RWPE2 (cell line): ENCODE data around the gene MIDN.
A peak's percentile ranks its signal among the peaks of the same experiment; 100 is the strongest.

Source experiments
- ATAC-seq: fragments of 200-7000 bp; cut with Tn5 transposase; 3 replicates; pipeline ENCODE4 v1.9.1; 2021; ENCODE audit warnings: low read depth
- DNase-seq: peaks from one replicate; pipeline ENCODE4 v3.0.0-alpha.2; 2020; ENCODE audit warnings: low spot score
- H3K27ac ChIP-seq: fragments of 450-650 bp; 2 replicates; pipeline ENCODE4 v1.5.1; 2017; ENCODE audit warnings: mild to moderate bottlenecking; ENCODE audit not compliant: poor library complexity, severe bottlenecking
- H3K27me3 ChIP-seq: fragments of 250-450 bp; sonication (Bioruptor Pico); 2 replicates; pipeline ENCODE4 v1.5.1; 2021; ENCODE audit warnings: mild to moderate bottlenecking, moderate library complexity; ENCODE audit not compliant: insufficient read depth, poor library complexity, severe bottlenecking
- H3K36me3 ChIP-seq: fragments of 250-450 bp; sonication (Bioruptor Pico); 2 replicates; pipeline ENCODE4 v1.5.1; 2020; ENCODE audit warnings: low read depth, mild to moderate bottlenecking, moderate library complexity
- H3K4me1 ChIP-seq: fragments of 250-450 bp; sonication (Bioruptor Pico); 2 replicates; pipeline ENCODE4 v1.5.1; 2021; ENCODE audit warnings: mild to moderate bottlenecking, moderate library complexity; ENCODE audit not compliant: insufficient read depth, poor library complexity, severe bottlenecking
- H3K4me3 ChIP-seq: fragments of 250-450 bp; sonication (Bioruptor Pico); 2 replicates; pipeline ENCODE4 v1.5.1; 2021; ENCODE audit warnings: mild to moderate bottlenecking, moderate library complexity; ENCODE audit not compliant: severe bottlenecking
- H3K9me3 ChIP-seq: fragments of 250-450 bp; sonication (Bioruptor Pico); 2 replicates; pipeline ENCODE4 v1.5.1; 2021; ENCODE audit warnings: mild to moderate bottlenecking, moderate library complexity; ENCODE audit not compliant: severe bottlenecking
- TF ChIP-seq, protein P1 (sequence below): fragments of 450-650 bp; IDR thresholded peaks from one replicate; pipeline ENCODE4 v1.5.1; 2017; ENCODE audit warnings: mild to moderate bottlenecking, moderate library complexity; ENCODE audit not compliant: poor library complexity, severe bottlenecking

The MIDN gene

DNA sequence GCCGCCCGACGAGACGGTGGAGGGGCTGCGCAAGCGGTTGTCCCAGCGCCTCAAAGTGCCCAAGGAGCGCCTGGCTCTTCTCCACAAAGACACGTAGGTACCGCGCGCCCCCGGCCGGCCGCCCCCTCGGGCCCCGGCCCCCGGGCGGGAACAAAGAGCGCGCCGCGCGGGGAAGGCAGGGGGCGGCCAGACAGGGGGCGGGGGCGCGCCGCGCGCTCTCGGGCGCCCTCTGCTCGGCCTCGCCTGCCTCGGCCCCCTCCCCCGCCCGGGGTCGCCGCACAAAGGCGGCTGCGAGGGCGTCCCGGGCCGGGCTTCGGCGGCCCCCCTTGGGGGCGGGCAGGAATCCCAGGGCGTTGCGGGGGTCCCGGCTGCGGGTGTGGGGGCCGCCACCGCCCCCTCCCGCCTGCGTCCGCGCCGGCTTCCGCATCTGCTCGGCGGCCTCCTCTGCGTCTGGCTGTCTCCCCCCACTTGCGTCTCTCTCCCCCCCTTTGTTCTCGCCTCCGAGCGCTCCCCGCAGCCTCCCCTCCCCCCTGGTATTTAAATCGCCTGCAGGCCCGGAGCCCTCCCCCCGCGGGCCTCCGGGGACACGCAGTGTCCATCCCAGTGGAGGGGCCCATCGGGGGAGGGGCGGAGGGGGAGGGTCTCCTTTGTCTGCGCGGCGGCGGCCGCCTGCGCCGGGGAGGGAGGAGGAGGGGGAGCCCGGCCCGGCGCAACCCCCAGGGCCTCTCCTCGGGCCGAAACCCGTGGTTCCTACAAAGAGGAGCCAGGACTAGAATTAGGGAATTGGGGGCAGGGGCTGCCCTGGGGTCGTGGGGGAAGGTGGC lies 2.3 kb downstream of the MIDN start:
- Histone ChIP-seq H3K4me3 (peak overlapping the region; percentile 58), H3K36me3 (peaks cover 47% of the 10 kb centered on the region), H3K4me1 (peaks cover 17% of the 10 kb centered on the region), H3K27me3 (no peaks in the 10 kb centered on the region), H3K9me3 (no peaks in the 10 kb centered on the region), H3K27ac (peak overlapping the region; percentile 97)
- ATAC-seq (no peak), DNase-seq (no peak)
- TF ChIP-seq, protein P1, sequence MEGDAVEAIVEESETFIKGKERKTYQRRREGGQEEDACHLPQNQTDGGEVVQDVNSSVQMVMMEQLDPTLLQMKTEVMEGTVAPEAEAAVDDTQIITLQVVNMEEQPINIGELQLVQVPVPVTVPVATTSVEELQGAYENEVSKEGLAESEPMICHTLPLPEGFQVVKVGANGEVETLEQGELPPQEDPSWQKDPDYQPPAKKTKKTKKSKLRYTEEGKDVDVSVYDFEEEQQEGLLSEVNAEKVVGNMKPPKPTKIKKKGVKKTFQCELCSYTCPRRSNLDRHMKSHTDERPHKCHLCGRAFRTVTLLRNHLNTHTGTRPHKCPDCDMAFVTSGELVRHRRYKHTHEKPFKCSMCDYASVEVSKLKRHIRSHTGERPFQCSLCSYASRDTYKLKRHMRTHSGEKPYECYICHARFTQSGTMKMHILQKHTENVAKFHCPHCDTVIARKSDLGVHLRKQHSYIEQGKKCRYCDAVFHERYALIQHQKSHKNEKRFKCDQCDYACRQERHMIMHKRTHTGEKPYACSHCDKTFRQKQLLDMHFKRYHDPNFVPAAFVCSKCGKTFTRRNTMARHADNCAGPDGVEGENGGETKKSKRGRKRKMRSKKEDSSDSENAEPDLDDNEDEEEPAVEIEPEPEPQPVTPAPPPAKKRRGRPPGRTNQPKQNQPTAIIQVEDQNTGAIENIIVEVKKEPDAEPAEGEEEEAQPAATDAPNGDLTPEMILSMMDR = no peak

DNA sequence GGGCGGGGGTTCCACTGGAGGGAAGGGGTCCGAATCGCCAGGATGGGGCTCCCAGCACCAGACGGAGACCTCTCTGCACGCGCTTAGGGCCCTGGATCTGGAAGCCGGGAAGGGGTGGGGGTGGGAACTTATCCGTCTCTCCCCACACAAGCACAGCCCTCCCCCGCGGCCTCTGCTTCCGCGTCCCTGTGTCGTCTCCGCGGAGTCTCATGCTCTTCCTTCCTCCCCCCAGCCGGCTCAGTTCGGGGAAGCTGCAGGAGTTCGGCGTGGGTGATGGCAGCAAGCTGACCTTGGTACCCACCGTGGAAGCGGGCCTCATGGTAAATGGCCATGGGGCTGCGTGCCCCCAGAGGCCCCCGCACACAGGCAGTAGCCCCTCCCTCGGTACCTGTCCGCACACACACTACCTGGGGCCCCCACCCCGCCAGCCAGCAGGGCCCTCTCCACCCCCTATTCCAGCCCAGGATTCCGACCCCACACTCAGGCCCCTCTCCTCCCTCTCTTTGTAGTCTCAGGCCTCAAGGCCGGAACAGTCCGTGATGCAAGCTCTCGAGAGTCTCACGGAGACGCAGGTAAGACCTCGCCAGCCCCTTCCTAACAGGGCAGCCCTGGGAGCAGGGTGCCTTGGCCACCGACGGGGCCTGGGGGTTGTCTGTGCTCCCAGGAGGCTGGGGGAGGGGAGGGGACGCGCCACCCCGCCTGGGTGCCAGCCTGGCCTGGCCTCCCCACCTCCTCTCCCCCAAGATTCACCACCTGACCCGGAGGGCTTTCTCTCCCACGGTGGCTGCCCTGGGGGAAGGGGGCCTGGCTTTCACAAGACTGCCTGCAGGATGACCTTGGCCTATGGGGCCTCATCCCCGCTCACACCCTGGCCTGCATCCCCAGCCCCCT lies 3.2 kb downstream of the MIDN start:
- peaks cover 12% of the 10 kb centered on the region for H3K4me1 ChIP-seq
- DNase-seq = no peak

DNA sequence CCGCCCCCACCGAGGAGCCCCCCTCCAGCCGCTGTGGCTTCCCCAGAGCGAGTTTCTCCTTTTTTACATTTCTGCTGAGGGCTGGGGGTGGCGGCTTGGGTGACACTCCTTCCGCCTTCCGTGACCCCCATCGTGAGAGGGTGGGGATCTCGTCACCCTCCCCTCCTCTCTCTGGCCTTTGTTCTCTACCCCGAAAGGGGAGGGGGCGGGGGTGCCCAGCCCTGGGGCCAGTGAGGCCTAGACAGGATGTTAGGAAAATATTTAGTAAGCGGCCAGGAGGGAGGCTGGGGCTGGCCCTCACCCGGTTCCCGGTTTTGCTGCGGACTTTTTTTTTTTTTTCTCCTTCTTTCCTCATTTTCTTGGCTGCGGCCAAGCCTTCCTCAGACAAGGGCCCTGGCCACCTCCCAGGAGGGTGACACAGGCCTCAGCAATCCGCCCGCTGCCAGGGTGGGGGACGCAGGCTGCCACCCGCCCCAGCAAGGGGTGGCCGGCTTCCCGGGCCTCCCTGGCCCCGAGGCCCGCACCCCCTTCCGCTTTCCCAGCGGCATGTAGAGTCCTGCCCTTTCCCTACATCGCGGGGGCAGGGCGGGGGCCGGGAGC lies 3.9 kb downstream of the MIDN start:
- Histone ChIP-seq H3K4me1 (peaks cover 15% of the 10 kb centered on the region), H3K9me3 (no peaks in the 10 kb centered on the region), H3K27me3 (no peaks in the 10 kb centered on the region), H3K4me3 (peak overlapping the region; percentile 58), H3K36me3 (peaks cover 63% of the 10 kb centered on the region), H3K27ac (peak overlapping the region; percentile 97)
- DNase-seq = peak; percentile 92
- TF ChIP-seq, protein P1 = no peak
- peak; percentile 29 for ATAC-seq

More for the DNA sequence above, 3.2 kb downstream of the MIDN start:
- peak overlapping the region; percentile 58 for H3K4me3 ChIP-seq
- peak overlapping the region; percentile 97 for H3K27ac ChIP-seq
- no peaks in the 10 kb centered on the region for H3K9me3 ChIP-seq
- peaks cover 56% of the 10 kb centered on the region for H3K36me3 ChIP-seq
- no peak for ATAC-seq
- TF ChIP-seq, protein P1 = no peak
- H3K27me3 ChIP-seq = no peaks in the 10 kb centered on the region

DNA sequence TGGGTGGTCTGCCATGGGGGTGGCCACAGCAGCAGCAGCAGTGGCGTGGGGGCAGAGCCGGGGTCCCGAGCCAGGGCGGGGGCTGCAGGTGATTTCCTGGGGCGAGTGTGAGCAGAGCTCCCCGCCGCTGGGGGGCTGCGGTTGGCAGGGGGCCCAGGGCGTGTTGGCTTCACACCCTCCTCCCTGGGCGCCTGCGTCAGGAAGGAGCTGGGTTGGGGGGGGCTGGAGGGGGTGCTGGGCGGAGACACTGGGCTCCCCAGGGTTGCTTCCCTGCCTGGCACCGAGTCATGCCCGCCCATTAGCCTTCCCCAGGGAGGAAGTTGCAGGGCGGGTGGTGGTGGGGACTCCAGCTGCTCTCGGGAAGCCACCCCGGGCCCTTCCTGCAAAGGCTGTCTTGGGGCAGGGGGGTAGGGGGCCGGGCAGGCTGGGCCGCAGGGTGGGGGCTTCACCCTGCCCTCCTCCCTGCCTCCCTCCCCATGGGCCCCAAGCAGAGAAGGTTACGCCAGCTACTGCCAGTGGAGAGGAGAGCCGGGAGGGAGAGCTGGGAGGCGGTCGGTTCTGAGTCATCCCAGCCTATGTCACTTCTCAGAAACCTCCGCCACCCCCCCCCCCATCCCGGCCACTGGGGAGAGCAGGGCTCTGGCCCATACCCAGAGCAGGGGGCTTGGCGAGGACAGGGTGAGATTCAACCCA lies 4.6 kb downstream of the MIDN start:
- H3K27me3 ChIP-seq = no peaks in the 10 kb centered on the region
- ATAC-seq (peak; percentile 56), DNase-seq (peak; percentile 95)
- peaks cover 18% of the 10 kb centered on the region for H3K4me1 ChIP-seq
- TF ChIP-seq, protein P1 = peak; percentile 12
- peak overlapping the region; percentile 97 for H3K27ac ChIP-seq
- peak overlapping the region; percentile 58 for H3K4me3 ChIP-seq
- peaks cover 68% of the 10 kb centered on the region for H3K36me3 ChIP-seq
- no peaks in the 10 kb centered on the region for H3K9me3 ChIP-seq
